ENCODE measurements around the gene CARD11.

CARD11 gene

DNA sequence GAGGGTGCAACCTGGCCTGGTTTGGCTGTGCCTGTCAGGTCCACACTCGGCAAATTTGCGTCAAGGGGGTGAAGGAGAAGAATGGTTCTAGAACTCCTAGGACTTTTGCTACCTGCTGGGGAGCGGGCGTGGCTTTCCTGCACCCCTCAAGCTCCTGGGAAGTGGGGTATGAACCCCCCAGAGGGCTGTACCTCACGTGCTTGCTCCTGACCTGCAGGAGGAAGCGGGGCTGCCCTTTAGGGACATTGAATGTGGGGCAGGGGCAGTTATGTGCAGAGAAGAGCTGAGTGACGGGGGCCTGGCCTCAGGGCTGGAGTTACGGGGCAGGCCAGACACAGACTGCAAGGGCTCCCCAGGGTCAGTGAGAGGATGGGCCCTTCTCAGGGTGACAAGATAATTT, 138.2 kb downstream of the CARD11 start:
- intact Hi-C loops (cut with DNase I; ENCODE audit: low total_unique reads) = no loop called here
- Histone ChIP-seq H3K9me3 (no peaks in the 10 kb centered on the region), H3K27ac (no peak overlapping the region), H3K27me3 (peaks cover 0 to 15% of the 10 kb centered on the region in 2 donors), H3K36me3 (no peaks in the 10 kb centered on the region), H3K4me3 (no peak overlapping the region), H3K4me1 (no peaks in the 10 kb centered on the region)
- TF ChIP-seq, protein P1, sequence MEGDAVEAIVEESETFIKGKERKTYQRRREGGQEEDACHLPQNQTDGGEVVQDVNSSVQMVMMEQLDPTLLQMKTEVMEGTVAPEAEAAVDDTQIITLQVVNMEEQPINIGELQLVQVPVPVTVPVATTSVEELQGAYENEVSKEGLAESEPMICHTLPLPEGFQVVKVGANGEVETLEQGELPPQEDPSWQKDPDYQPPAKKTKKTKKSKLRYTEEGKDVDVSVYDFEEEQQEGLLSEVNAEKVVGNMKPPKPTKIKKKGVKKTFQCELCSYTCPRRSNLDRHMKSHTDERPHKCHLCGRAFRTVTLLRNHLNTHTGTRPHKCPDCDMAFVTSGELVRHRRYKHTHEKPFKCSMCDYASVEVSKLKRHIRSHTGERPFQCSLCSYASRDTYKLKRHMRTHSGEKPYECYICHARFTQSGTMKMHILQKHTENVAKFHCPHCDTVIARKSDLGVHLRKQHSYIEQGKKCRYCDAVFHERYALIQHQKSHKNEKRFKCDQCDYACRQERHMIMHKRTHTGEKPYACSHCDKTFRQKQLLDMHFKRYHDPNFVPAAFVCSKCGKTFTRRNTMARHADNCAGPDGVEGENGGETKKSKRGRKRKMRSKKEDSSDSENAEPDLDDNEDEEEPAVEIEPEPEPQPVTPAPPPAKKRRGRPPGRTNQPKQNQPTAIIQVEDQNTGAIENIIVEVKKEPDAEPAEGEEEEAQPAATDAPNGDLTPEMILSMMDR (IDR thresholded peaks at IDR 0.05) = no peak
- no peak for DNase-seq

DNA sequence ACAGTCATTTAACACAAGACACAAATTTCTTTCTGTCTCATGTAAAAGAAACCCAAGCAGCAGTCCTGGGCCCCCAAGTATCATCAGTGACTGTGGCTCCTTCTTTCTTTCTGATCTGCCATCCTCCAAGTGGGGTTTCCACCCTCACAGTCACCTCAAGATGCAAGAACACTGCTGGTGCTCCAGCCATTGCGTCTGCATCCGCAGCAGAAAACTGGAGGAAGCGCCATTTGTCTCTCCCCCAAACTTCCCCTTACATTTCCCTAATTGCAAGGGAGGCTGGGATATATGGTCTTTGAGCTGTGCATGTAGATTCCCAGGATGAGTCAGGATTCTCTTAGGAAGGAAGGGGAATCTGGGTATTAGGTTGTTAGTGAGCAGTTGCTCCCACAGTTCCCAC, 138.6 kb downstream of the CARD11 start:
- no peak overlapping the region for H3K4me3 ChIP-seq
- H3K36me3 ChIP-seq = no peaks in the 10 kb centered on the region
- intact Hi-C loops (cut with DNase I; ENCODE audit: low total_unique reads) = no loop called here
- no peaks in the 10 kb centered on the region for H3K9me3 ChIP-seq
- no peak overlapping the region for H3K27ac ChIP-seq
- H3K4me1 ChIP-seq = no peaks in the 10 kb centered on the region
- H3K27me3 ChIP-seq = peaks cover 0 to 15% of the 10 kb centered on the region in 2 donors
- TF ChIP-seq, protein P1 (IDR thresholded peaks at IDR 0.05) = no peak
- DNase-seq = no peak

GRCh38 chr7:2904202-2904601, 139.5 kb downstream of the CARD11 start:
- Histone ChIP-seq H3K27me3 (peaks cover 0 to 15% of the 10 kb centered on the region in 2 donors), H3K36me3 (no peaks in the 10 kb centered on the region), H3K27ac (no peak overlapping the region), H3K4me1 (no peaks in the 10 kb centered on the region), H3K9me3 (no peaks in the 10 kb centered on the region), H3K4me3 (no peak overlapping the region)
- DNase-seq = no peak
- intact Hi-C loops (cut with DNase I; ENCODE audit: low total_unique reads) = no loop called here
- TF ChIP-seq, protein P1 (IDR thresholded peaks at IDR 0.05) = no peak

DNA sequence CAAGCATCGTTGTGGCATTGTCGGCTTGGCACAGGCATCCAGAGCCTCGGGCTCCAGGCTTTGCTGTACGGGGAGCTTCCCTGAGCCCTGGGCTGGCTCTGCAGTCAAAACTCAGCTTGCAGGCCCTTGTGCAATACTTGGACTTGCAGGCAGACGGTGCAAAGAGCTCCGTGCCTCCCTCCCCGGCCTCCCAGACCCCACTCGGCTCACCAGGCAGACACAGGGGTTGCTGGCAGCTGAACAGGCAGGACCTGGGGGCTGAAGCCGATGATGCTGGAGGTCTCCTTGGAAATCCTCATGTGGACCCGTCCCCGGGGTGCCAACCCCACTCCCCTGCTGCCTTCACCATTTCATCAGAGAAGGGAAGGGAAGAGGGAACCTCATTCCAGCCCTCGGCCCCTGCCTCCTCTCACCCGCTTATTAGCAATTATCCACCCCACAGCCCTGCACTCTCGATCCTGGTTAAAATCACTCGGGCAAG, 139.9 kb downstream of the CARD11 start:
- intact Hi-C loops (cut with DNase I; ENCODE audit: low total_unique reads) = no loop called here
- H3K27me3 ChIP-seq = peaks cover 0 to 15% of the 10 kb centered on the region in 2 donors

GRCh38 chr7:2897023-2897422, 146.6 kb downstream of the CARD11 start:
- H3K9me3 ChIP-seq = no peaks in the 10 kb centered on the region
- peaks cover 0 to 16% of the 10 kb centered on the region in 2 donors for H3K27me3 ChIP-seq
- peaks cover 0 to 12% (median 3%) of the 10 kb centered on the region in 4 donors for H3K4me1 ChIP-seq
- intact Hi-C loops (cut with DNase I; ENCODE audit: low total_unique reads) = loop anchor here (10.0 kb wide), 1 partner anchor 258 kb away; no protein-coding TSS in a partner anchor
- no peaks in the 10 kb centered on the region for H3K36me3 ChIP-seq
- TF ChIP-seq, protein P1 (IDR thresholded peaks at IDR 0.05) = no peak
- no peak overlapping the region for H3K4me3 ChIP-seq
- no peak overlapping the region for H3K27ac ChIP-seq
- no peak for DNase-seq

More for the DNA sequence above, 139.9 kb downstream of the CARD11 start:
- Histone ChIP-seq H3K4me3 (no peak overlapping the region), H3K27ac (no peak overlapping the region), H3K9me3 (no peaks in the 10 kb centered on the region), H3K36me3 (no peaks in the 10 kb centered on the region), H3K4me1 (no peaks in the 10 kb centered on the region)
- no peak for DNase-seq
- TF ChIP-seq, protein P1 (IDR thresholded peaks at IDR 0.05) = no peak

DNA sequence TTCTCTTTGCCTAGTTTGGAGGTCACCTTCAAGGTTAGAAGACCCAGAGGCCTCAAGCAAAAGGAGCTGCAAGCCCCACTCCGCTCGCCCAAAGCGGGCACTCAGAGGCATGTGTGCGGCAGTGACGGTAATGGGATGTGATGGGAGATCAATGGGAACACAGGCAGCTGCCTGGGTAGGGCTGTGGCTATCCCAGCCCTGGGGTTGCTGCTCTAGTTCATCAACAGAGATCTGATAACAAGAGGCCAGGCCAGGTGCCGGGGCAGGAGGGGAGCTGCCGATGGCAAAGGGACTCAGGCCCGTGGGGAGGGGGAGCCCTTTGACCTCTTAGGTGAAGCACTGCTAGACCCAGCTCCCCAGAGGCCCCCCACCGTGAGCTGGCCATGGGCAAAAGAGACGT, 147.5 kb downstream of the CARD11 start:
- intact Hi-C loops (cut with DNase I; ENCODE audit: low total_unique reads) = loop anchor here (10.0 kb wide), 1 partner anchor 259 kb away; no protein-coding TSS in a partner anchor
- TF ChIP-seq, protein P1 (IDR thresholded peaks at IDR 0.05) = no peak
- Histone ChIP-seq H3K4me1 (peaks cover 0 to 12% (median 3%) of the 10 kb centered on the region in 4 donors), H3K36me3 (no peaks in the 10 kb centered on the region), H3K27me3 (peaks cover 0 to 13% of the 10 kb centered on the region in 2 donors), H3K4me3 (no peak overlapping the region), H3K27ac (no peak overlapping the region), H3K9me3 (no peaks in the 10 kb centered on the region)
- no peak for DNase-seq
